ENCODE measurements around the gene PODNL1. TPM values are rescaled to one million over a fixed set of nuclear protein-coding genes. Genes with fewer than 3 reads are reported as not detected.
A peak's percentile ranks its signal among the peaks of the same experiment; 100 is the strongest.

PODNL1 gene
- polyA plus RNA-seq, 3 donors = 1.2 to 1.4 (median 1.3) TPM

- Histone ChIP-seq H3K36me3 (replicated peaks in 1 of 2; ENCODE audit: control insufficient read depth in 1 of 2, insufficient read depth in 2 of 2, low read length in 2 of 2) (peaks cover 22 to 31% of the 10 kb centered on the region in 2 donors), H3K79me2 (ENCODE audit: insufficient read depth, low read length) (peaks cover 9% of the 10 kb centered on the region), H3K9me3 (replicated peaks in 1 of 2; ENCODE audit: control insufficient read depth in 1 of 2, insufficient read depth in 1 of 2, low read length in 2 of 2) (no peaks in the 10 kb centered on the region), H3K27ac (ENCODE audit: low read depth in 1 of 2, low read length in 2 of 2) (no peak overlapping the region), H3K9ac (ENCODE audit: insufficient read depth, low read length, poor library complexity, severe bottlenecking) (no peak overlapping the region), H4K20me1 (ENCODE audit: insufficient read depth, low read length) (no peaks in the 10 kb centered on the region), H3K4me3 (replicated peaks in 1 of 3; ENCODE audit: low read depth in 2 of 3, low read length in 3 of 3) (no peak overlapping the region), H2AFZ (ENCODE audit: insufficient read depth, low read depth, low read length, poor library complexity, severe bottlenecking) (no peak overlapping the region), H3K27me3 (ENCODE audit: control insufficient read depth in 2 of 2, insufficient read depth in 2 of 2, low read length in 2 of 2) (no peaks in the 10 kb centered on the region), H3K4me2 (replicated peaks; ENCODE audit: extremely low read depth, low read length, poor library complexity, severe bottlenecking) (no peak overlapping the region), H3K4me1 (ENCODE audit: control insufficient read depth in 1 of 2, insufficient read depth in 2 of 2, low read length in 2 of 2) (peaks cover 21 to 31% of the 10 kb centered on the region in 2 donors)
- DNase-seq = no peak
- H3K4me3 Mint-ChIP-seq = no peak overlapping the region
- peaks cover 25% of the 10 kb centered on the region for H3K4me1 Mint-ChIP-seq
- H3K27ac Mint-ChIP-seq = peak overlapping the region in 3 of 7 donors; percentile 63 to 74 (median 66)
- WGBS (ENCODE audit: insufficient coverage) = 100% methylated on average over 1 of the region's 2 CpGs
- TF ChIP-seq CTCF (IDR thresholded peaks at IDR 0.05) = no peak
- intact Hi-C loops (cut with micrococcal nuclease) = no loop called here
- H3K27me3 Mint-ChIP-seq (ENCODE audit: low read depth in 3 of 3) = peaks cover 0 to 2% (median 1%) of the 10 kb centered on the region in 3 donors
- peaks cover 21 to 54% of the 10 kb centered on the region in 2 donors for H3K36me3 Mint-ChIP-seq
- no peaks in the 10 kb centered on the region for H3K9me3 Mint-ChIP-seq
These were observed 28.8 kb downstream of the PODNL1 start for GRCh38 chr19:13909430-13909829.

- 96% methylated on average over 3 of the region's 8 CpGs for WGBS (ENCODE audit: insufficient coverage)
- intact Hi-C loops (cut with micrococcal nuclease) = no loop called here
- peaks cover 25% of the 10 kb centered on the region for H3K4me1 Mint-ChIP-seq
- Histone ChIP-seq H3K79me2 (ENCODE audit: insufficient read depth, low read length) (peaks cover 9% of the 10 kb centered on the region), H3K36me3 (replicated peaks in 1 of 2; ENCODE audit: control insufficient read depth in 1 of 2, insufficient read depth in 2 of 2, low read length in 2 of 2) (peaks cover 19 to 24% of the 10 kb centered on the region in 2 donors), H3K9me3 (replicated peaks in 1 of 2; ENCODE audit: control insufficient read depth in 1 of 2, insufficient read depth in 1 of 2, low read length in 2 of 2) (no peaks in the 10 kb centered on the region), H4K20me1 (ENCODE audit: insufficient read depth, low read length) (no peaks in the 10 kb centered on the region), H2AFZ (ENCODE audit: insufficient read depth, low read depth, low read length, poor library complexity, severe bottlenecking) (no peak overlapping the region), H3K27me3 (ENCODE audit: control insufficient read depth in 2 of 2, insufficient read depth in 2 of 2, low read length in 2 of 2) (no peaks in the 10 kb centered on the region), H3K4me1 (ENCODE audit: control insufficient read depth in 1 of 2, insufficient read depth in 2 of 2, low read length in 2 of 2) (peaks cover 21 to 31% of the 10 kb centered on the region in 2 donors), H3K4me2 (replicated peaks; ENCODE audit: extremely low read depth, low read length, poor library complexity, severe bottlenecking) (no peak overlapping the region), H3K4me3 (replicated peaks in 1 of 3; ENCODE audit: low read depth in 2 of 3, low read length in 3 of 3) (no peak overlapping the region), H3K9ac (ENCODE audit: insufficient read depth, low read length, poor library complexity, severe bottlenecking) (no peak overlapping the region), H3K27ac (ENCODE audit: low read depth in 1 of 2, low read length in 2 of 2) (no peak overlapping the region)
- DNase-seq = no peak
- TF ChIP-seq CTCF (IDR thresholded peaks at IDR 0.05) = no peak
- H3K4me3 Mint-ChIP-seq = no peak overlapping the region
- H3K27ac Mint-ChIP-seq = no peak overlapping the region
- H3K36me3 Mint-ChIP-seq = peaks cover 21 to 46% of the 10 kb centered on the region in 2 donors
- H3K9me3 Mint-ChIP-seq = no peaks in the 10 kb centered on the region
- peaks cover 0 to 2% (median 1%) of the 10 kb centered on the region in 3 donors for H3K27me3 Mint-ChIP-seq (ENCODE audit: low read depth in 3 of 3)
These were observed 29.5 kb downstream of the PODNL1 start for GRCh38 chr19:13908674-13909073.
